ENCODE data around the gene CDH4.

The CDH4 gene

GRCh38 chr20:61879303-61879620 is 627.2 kb downstream of the CDH4 start:
- DNase-seq, result no peak

DNA sequence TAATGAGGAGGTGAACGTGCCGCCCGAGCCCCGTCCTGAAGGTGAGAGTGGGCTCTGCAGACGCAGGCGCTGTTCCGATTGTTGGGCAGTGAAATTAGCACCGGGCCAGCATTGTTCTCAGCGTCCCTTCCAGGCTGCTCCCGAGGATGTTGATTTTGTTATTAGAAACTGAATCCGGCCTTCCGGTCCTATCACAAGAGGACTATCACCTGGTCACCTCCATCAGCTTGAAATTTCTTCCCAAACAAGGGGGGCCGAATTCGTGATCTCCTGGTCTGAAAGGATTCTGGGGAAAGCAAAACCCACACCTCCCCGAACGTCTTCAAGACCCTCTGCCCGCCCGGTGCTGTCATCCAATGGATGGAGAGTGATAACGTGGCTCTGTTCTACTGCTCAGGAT is 627.6 kb downstream of the CDH4 start:
- DNase-seq, result no peak

DNA sequence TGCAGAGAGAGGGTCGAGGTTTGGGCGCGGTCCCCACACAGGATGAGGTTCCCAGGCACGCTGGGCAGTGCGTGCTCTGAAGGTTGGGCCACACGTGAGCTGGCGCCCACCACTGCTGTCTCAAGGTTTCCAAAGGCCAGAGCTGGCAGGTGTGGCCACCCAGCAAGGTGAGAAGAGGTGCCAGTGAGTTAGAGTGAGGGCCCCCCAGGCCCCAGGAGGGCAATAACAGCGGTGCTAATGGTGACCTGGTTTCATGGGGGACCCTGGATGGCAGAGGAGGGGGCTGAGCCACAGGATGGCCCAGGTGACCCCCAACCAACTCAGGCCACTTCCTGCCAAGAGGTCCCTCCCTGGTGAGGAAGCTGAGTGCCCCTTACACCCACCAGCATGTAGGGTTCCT is 628.6 kb downstream of the CDH4 start:
- DNase-seq, result no peak

DNA sequence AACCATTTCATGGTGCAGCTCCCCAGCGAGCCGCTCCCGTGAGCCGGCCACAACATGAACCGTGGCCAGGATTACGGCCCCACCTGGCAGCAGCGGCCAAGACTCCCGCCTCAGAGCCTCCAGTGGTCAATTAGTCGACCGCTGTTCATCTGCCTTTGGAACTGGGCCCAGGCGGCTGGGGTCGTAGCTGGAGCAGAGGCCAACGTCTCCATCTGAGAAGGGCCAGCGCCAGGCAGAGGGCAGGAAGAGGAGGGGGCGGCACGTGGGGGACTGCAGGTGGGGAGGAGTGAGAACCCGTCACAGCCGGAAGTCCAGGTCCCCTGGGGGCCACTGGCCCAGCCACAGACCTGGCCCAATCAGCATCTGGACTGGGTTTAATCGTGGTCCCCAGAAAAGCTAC is 629.4 kb downstream of the CDH4 start:
- DNase-seq, result no peak

DNA sequence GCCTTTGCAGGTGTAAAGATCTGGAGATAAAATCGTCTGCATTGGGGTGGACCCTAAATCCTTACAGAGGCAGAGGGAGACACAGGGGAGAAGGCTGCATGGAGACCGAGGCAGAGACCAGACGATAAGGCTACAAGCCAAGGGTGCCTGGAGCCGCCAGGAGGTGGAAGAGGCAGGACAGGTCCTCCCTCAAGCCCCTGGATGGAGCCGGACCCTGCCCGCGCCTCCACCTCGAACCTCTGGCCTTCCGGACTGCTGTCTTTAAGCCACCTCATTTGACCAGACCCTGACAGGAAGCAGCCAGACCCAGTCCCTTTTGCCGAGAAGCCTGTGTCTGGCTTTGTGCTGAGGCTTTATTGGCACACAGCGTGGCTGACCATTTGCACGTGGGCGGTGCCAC is 629.8 kb downstream of the CDH4 start:
- no peak for DNase-seq

DNA sequence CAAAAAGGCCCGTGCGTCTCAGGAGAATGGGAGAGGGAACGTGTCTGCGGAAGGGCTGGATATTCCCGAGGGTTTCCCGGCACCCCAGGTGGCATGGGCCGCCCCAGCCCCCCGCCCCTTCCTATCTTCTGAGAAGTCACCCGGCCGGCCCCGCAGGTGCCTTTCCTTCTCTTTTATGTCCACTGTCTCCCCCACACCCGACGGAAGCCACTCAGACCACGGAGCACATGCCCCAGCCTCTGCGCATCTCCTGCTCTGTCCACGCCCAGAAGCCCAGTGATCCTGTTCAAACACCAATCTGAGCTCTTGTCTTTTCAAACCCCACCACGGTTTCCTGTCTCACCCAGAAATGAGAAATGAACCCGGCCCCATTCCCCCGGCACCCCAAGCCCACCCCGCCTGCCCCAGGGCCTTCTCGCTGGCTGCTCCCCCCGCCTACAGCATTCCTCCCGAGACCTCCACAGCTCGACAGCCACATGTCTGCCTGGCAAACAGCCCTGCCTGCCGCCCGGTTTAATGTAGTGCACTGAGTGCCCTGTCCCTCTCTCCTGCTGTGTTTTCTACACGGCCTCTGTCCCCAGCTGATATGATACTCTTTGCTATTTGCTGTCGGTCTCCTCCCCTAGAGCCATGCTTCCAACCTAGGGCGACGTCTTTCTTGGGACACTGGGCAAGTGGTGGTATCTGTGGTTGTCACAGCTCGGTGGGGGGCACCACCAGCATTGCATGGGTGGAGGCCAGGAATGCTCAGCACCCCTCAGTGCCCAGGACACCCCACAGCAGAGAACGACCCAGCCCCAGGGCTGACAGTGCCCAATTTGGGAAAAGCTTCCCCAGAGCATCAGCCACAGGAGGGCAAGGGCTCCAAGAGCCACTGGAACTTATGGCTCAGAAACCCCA is 630.9 kb downstream of the CDH4 start:
- DNase-seq, result no peak

GRCh38 chr20:61883857-61884393 is 631.9 kb downstream of the CDH4 start:
- no peak for DNase-seq

DNA sequence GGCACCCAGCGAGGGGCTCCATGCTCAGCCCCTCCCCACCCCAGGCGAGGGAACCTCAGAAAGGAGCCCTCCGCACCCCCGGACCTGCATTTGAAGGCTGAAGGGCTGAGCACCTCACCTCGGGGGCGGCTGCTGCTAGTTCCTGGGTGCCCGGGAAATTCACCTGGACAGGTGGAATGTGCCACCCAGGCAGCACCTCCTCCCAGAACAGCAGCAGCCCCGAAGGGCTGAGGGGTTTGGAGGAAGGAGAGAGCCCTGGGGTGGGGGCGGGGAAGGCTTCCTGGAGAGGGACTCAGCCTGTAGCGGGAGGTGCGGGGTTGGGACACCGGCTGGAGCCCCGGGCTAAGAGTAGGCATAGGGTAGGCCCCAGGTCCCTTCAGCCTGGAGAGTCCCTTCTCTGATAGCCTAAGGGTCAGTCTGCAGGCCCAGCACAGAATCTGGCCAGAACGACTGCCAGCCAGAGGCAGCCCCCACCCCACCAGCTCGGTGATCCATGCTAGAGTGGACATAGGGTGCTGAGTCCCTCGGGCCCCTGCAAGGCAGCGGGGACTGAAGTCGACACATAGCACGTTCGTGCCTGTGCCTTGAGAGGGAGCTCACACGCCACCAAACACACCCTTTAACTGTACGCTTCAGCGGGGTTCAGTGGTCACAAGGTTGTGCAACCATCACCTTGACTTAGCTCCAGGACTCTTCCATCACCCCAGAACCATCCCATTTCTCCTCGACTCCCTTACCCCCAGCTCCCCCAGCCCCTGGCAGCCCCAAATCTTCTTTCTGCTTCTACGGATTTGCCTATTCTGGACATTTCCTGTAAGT is 632.7 kb downstream of the CDH4 start:
- no peak for DNase-seq

DNA sequence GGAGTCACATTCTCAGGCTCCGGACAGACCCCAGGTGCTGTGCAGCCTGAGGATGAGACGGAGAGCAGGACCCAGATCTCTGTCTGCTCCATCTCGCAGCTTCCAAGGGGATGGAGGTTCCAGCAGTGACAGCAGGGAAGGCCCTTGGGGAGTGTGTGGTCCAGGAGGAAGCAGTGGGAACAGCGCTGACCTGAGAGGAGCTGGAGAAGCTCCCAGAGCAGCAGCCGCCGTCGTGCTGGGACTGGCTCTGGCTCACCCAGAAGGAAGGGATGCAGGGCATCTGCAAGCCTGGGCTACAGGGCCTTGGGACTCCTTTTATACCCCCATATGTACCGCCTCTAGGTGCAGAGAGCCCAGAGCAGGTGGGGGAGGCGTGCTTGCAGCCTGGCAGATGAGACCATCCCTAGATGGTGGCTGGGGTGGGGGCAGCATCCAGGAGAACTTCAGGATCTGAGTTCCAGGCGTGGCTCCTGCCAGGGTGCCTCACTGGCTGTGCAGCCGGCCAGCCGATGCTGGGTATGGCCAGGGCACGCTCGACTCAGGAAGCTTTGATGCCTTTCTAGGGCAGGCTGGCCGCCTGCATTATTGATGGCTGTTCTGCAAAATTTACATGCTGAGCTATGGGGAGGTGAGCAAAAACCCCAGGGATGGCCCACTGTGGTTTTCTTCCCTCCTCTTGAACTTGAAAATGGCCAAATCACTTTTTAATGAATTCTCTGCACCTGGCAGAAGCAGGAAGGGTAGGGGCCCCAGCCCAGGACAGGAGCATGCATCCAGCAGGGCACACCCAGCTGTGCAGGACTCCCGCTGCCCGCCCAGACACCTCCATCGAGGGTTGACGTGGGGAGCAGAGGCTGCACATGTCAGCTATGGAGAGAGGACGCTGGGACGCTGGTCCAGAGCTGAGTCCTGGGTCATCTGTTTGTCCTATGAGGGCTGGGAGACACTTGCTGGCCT is 634.0 kb downstream of the CDH4 start:
- no peak for DNase-seq

DNA sequence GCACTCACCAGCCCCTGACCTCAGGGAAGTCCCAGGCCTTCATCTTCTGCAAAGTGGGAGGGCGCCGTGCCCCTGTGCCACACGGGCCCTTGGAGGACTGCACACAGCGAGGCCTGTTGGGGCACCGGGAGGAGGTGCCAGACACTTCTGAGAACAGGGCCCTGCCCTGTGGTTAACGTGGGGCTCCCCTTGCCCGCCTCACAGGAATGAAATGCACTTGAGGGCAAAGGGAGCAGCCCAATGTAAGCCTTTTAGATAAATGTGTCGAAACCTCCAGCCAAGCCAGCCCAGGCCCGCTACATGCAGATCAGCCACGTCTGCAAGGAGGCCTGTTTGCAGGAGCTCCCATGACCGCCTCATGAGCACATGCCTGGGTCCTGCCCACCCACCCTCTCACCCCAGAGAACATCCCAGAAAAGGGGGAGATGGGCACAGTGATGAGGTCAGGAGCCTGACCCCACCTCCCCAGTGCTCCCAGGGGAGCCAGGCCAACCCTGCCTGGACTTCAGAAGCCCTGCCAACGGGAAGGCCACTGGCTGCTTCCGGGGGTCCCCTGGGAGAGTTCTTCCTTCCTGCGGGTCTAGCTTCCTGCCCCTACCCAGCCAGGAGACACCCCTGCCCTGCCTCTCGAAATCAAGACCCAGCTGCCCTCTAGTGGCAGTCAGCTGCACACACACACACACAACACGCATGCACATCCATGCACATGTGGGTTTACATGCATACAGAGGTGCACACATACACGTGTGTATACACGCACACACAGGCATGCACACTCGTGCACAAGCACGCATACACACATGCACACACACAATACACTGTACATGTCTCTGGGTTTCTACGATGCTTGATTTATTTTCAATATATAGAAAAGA is 634.9 kb downstream of the CDH4 start:
- DNase-seq, result peak; percentile 19

DNA sequence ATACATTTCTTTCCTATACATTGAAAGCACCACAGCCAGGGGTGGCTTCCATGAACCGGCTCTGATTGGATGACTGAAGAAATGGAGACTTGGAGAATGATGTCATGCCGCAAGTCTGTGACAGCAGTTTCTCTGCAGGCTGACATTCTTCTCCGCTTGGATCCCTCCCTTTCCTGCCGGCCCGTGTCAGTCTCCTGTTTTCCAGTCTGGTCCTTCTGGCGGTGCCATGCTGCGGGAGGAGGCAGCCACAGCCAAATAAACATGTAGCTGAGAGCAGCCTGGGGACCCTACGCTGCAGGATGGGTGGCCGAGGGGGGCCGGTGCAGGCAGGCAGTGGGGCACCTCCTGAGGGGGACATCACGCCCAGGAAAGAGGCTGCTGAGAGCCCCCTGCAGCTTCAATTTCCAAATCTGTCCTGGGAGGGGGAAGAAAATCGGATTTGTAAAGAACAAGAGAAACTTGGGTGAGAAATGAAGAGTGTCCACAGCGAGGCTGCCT is 635.6 kb downstream of the CDH4 start:
- no peak for DNase-seq

GRCh38 chr20:61888101-61888865 is 636.2 kb downstream of the CDH4 start:
- DNase-seq, result no peak

- no peak for DNase-seq
Observed at GRCh38 chr20:61889659-61890058, 637.6 kb downstream of the CDH4 start.

DNA sequence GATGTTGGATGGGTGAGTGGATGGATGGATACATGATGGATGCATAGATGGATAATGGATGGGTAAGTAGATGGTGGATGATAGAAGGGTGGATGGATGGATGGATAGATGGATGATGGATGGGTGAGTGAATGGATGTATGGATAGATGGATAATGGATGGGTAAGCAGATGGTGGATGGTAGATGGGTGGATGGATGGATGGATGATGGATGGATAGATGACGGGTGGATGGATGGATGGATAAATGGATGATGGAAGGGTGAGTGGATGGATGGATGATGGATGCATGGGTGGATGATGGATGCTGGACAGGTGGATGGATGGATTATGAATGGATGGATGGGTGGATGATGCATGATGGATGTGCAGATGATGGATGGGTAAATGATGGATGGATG is 638.1 kb downstream of the CDH4 start:
- DNase-seq, result no peak

- no peak for DNase-seq
Observed at GRCh38 chr20:61891476-61891875, 639.4 kb downstream of the CDH4 start.

DNA sequence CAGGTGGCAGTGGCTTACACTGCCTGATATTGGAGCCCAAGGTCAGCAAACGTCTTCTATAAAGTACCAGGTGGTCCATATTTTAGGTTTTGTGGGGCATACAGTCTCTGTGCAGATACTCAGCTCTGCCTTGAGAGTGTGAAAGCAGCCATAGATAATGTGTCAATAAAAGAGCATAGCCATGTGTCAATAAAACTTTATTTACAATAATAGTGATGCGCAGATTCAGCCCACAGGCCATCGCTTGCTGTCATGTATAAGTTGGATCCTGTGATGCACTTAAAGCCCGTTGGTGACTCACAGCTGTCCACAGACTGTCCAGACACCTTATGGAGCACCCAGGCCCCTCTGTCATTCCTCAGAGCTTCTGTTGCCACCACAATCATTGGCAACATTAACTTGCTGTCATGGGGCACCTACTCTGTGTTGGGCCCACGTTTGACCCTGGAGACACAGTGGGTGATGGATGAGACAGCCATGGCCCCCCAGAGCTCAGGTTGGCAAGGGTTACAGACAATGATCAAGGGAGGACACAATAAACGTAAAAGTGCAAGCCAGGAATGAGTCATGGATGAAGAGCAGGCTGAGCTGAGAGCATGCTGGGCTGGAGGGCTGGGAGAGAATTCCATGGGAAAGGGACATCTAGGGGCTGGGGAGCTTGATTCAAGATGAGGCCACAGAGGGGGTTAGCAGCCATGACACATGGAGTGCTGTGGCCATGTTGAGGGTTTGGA is 640.0 kb downstream of the CDH4 start:
- no peak for DNase-seq

DNA sequence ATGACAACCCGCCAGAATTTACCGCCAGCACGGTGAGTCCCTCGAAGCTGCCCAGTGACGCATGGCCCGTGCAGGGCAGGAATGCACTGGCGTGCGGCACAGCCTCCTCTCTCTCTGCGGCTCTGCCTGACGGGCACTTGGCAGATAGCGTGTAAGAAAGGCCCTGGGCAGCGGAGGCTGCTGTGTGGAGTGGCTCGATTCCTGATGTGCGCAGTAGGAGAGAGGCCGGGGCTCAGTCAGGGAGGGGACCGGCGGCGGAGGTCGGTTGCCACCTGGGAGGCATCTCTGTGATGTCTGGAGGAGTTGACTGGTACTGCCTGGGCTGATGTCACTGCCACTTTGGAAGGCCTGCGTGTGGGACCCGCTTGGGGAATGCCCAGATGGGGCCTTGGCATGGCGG is 643.0 kb downstream of the CDH4 start:
- DNase-seq, result no peak

GRCh38 chr20:61895686-61896057 is 643.6 kb downstream of the CDH4 start:
- no peak for DNase-seq

- peak; percentile 10 for DNase-seq
Observed at GRCh38 chr20:61896058-61896961, 644.2 kb downstream of the CDH4 start.

All from activated naive CD4-positive, alpha-beta T cell treated with Interleukin-2 at 50 U/mL for 16 hours (primary cell).